HT-29 (cell line): Measurements from ENCODE around the gene EDA2R. TPM values are rescaled to one million over a fixed set of nuclear protein-coding genes. Genes with fewer than 3 reads are reported as not detected.

Experiments used
- DNase-seq: peaks from one replicate; pipeline ENCODE4 v3.0.0-alpha.2; 2015; ENCODE audit warnings: low spot score
- total RNA-seq: library from RNA; depleted of rRNA; stranded (reverse); fragments of >200 nt; shearing (Covaris generic); gene quantifications from 2 replicates; pipeline ENCODE4 v1.2.3, GENCODE V29; 2014; rRNA removed

The EDA2R gene, protein sequence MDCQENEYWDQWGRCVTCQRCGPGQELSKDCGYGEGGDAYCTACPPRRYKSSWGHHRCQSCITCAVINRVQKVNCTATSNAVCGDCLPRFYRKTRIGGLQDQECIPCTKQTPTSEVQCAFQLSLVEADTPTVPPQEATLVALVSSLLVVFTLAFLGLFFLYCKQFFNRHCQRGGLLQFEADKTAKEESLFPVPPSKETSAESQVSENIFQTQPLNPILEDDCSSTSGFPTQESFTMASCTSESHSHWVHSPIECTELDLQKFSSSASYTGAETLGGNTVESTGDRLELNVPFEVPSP
- 0.53 TPM in 1 of 2 replicates, not detected in the other for total RNA-seq

DNA sequence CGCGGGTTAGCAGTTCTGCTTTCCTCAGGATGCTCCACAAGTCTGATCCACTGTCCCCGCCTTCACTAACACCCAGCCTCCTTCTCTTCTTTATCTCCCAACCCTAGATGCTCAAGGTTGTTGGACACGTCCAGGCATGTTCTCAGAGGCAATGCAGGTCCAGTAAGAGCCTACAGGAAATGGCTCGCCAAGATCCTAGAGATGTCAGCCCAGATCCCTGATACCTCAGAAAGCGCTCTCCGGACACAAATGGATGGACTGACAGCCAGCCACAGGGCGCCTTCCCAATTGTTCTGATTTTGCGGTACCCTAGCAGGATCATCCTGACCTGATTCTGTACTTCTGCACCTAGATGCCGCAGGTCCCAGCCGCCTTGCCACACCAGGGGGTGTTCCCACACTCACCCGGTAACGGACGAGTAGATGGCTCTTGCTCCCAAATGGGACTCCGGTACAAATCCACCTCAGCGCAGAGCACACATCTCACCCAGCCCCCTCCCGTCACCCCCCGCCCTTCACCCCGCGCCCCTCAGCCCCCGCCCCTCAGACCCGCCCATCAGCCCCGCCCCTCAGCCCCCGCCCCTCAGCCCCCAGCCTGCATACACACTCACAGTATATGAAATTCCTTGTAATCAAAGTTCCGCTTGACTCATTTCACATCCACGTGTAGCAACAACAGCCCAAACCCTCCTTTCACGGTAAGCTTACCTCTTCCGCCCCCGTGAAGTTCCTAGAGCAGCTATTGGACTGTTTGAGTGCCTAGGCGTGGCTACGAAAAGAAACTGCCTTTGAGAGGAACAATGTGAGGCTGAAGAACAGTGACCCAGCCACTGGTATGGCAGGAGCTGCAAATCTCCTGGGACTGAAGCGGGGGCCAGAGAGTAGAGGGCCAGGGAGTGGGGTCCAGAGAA lies at the start of gene EDA2R:
Gene EDA2R (minus strand): TSS at position 488 of the 910 bp plus-strand sequence. CDS start 23,058 bp downstream, outside the sequence.
- DNase-seq, result no peak

DNA sequence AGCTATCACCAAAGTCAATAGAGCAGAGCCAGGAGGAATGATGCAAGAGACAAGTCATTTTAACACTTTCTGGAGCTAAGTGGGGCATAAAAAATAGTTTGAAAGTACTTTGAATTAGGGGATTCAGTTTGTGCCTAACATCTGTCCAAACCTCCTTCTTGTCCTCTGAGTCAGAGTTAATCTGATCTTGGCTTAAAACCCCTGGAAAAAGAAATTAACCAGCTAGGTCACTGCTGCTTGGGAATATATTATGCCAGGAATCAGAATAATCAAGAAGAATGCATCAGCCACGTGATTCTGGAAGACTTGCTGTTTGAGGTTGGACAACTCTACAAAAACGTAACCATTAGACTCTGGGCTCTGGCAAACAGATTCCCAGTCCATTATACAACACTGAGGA lies 45.3 kb upstream of the EDA2R start:
- no peak for DNase-seq

DNA sequence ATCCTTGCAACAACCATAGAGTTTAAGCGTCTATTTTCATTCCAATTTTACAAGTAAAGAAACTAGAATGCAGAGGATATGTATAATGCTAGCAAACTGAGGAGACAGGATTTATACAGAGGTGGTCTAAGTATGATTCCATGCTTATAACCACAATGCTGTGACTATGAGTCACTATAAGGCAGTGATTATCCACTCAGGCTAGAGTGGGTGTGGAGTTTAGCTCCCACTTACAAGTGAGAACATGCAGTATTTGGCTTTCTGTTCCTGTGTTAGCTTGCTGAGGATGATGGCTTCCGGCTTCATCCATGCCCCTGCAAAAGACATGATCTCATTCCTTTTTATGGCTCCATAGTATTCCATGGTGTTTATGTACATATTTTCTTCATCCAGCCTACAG lies 41.6 kb upstream of the EDA2R start:
- no peak for DNase-seq

DNA sequence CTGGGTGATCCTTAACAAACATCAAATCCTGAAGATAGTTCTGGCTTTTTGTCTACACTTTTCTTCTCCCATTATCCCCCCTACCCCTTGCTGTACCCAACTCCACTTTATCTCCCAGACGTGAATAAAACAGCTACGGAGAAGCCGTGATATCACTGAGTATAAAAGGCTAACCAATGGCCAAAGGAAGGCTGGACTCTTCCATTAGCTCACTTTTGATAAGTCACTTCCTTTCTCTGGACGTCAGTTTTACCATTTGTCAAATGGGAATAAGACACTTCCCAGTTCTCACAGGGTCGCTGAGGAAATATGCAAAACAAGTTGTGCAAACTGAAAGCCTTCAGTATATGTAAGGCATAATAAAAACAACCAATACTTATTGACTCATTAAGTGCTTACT lies 38.6 kb upstream of the EDA2R start:
- no peak for DNase-seq

DNA sequence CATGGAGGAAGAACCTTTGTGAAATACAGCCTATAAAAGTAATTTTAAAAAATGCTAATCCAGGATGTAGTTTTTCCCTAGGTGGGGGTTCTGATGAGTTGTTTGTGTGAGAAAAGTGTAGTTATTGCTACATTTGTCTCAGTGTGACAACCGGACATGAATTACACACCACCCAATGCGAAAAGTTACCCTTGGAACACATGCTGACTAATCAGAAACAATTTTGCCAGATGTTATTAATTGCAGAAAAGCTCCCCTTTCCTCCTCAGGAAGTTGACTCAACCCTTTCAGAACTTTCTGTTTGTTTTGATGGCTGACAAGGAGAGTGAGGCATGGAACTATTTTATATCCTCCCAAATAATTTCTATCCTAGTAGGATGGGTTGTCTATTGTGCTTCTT lies 38.1 kb upstream of the EDA2R start:
- DNase-seq, result no peak

DNA sequence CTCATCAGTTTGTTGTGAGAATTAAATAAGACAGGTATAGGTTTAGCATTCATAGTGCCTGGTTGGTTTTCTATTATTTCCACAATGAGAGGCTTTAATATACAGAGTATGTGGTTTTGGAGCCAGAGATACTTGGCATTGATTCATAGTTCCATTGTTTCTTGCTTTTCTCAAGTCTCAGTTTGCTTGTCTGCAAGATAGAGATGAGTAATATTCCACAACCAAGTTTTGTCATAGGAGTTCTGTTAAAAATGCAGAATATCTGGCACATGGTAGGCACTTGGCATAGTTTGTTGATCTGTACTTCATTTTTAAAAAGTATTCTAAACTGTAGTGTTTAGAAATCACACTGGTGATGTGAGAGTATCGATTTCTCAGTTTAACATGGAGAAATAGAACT lies 37.5 kb upstream of the EDA2R start:
- DNase-seq, result no peak

DNA sequence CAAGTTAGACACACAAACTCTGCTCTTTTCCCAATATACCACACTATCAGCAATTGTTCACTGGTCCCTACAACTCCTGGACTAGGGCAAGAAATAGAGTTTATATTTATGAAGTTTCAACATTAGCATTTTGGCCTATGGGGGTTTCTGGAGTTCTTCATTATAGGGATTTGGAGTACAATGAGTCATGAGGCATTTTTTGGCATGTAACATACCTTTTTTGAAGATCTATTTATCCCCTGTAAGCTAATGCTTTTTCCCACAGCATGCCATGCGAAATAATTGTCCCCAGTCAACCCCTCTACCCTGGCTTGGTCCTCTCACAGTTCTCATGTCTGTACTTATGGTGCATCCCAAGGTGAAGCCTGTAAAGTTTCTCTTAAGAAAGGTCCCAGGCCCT lies 36.7 kb upstream of the EDA2R start:
- no peak for DNase-seq

DNA sequence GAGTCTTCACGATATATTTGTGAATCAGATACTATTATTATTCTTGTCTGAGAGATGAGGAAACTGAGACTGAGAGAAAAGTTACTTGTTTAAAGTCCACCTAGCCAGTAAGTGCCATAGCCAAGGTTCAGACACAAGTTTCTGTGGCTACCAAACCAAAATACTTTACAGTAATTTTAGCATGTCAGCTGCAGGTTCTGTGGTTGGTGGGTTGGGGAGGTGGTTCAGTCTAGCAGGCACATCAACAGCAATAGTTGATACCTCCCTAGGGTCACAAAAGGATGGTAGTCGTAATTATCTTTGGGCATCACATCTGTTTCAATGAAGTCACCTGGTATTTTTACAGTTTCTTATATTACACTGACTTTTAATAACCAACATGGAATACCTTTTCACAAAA lies 35.6 kb upstream of the EDA2R start:
- no peak for DNase-seq

DNA sequence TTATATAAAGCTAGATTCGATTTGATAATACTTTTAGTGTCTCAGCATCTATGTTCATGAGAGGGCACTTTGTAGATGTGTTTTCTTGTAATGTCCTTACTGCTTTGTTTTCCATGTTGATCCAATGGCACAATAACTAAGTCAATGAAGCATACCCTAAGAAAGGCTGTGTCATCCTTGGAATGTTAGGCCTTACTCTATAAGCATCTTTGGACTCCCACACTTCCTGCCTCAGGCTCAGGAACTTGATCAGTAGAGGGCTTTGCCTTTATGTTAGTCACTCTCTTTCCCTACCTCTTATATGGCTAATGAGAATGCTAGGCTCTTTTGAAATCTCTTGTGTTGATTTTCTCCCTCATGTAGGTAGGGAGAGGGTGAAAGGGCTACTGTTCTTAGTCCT lies 33.2 kb upstream of the EDA2R start:
- DNase-seq, result no peak

DNA sequence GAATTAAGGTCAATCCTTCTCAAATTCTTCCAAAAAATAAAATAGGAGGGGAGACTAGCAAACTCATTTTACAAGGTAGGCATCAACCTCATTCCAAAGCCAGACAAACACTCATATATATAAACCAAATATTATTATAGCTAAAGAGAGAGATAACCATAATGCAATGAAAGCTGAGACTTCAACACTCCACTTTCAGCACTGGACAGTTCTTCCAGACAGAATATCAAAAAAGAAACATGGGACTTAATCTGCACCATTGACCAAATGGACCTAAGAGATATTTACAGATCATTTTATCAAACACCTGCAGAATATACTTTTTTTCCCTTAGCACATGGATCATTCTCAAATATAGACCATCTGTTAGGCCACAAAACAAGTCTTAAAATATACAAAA lies 15.5 kb upstream of the EDA2R start:
- DNase-seq, result no peak

DNA sequence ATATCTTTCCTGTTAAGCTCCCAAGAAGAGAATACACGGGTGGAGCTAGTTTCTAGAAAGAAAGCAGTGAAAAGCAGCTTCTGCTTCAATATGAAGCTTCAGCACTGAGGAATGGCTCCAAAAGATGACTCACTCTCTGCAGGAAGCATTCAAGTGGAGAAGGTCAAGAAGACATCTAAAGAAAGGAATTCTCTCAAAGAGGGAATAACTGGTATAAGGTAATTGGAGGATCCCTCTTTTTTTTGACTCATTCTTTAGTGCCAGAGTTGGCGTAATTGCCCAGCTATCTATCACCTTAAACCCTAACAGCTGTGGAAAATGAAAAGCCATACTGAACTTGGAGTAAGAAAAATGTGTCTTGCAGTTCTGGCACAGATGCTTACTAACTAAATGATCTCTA lies 3.5 kb downstream of the EDA2R start:
- no peak for DNase-seq

DNA sequence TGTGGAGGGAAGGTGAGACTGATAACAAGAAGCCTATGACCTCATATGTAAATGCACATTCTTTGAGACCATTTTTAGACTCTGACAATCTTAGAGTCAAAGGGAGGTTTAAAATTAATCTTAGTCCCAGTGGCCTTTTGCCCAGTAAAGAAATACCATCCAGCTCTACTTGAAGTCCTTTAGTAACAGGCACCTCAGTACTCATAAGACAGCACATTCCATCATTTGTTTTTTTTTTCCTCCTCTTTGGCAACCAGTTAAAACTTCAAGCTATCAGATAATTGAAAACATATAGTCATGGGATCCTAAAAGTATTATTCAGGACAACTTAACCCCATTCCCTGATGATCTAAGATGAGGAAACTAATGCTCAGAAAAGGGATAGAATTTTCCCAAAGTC lies 4.6 kb downstream of the EDA2R start:
- no peak for DNase-seq

DNA sequence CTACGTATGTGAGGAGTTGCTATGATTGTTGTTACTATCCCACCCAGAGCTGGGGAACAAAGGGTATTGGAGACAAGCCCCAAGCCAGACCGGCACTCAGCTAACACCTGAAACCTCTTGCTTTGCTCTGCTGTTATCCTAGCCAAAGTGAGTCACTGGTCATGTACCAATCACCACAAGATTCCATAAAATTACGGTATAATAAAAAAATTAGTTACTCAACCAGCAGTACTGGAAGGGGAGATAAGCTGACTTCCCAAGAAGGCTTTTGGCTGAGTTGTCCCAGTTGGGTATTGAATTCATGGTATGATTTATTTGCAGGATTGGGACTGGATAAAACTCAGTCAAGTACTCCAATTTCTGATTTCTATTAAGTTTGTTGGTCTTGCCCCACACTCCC lies 5.3 kb downstream of the EDA2R start:
- no peak for DNase-seq

DNA sequence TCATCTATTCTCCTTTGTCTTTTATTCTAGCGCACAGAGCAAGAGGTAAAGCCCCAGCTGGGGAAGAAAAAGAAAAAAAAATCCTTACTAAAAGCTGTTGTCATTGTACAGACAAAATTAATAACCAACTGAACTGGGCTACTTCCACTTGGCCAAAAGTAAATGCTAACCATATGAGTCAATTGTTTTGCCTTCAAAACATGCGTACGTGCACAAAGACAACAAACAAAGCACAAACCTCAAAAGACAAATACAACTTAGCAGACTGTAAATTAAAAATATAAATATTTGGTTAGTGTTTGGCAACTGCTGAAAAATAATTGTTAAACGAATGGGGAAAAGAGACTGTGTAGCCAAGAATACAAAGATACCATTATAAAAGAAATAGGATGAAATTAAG lies 5.9 kb downstream of the EDA2R start:
- DNase-seq, result no peak

DNA sequence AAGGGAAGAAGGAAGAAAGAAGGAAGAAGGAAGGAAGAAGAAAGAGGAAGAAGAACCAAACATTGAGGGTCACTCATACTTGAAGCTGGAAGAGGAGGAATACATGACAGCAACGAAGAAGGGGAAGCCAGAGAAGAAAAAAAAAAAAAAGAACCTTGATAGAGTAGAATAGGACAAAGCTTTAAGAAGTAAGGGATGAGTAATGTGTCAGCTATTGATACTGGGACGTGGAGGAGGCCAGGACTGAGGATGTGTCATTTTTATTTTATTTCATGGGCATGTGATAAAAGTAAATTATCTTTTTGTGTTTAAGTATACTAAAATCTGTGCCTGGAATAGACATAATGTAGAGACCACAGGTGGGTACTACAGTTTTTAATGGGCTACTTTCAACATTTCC lies 6.4 kb downstream of the EDA2R start:
- DNase-seq, result no peak

DNA sequence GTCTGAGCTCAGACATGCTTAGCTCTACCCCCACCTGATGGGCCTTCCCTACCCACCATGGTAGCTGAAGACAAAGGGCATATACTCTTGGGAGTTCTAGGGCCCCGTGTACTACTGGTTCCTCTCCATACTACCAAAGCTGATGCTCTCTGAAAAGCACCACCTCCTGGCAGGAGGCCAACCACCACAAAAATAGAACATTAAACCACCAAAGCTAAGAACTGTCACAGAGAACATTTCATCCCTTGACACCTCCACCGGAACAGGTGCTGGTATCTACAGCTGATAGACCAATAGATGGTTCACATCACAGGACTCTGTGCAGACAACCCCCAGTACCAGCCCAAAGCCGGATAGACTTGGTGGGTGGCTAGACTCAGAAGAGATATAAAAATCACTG lies 13.4 kb downstream of the EDA2R start:
- no peak for DNase-seq

DNA sequence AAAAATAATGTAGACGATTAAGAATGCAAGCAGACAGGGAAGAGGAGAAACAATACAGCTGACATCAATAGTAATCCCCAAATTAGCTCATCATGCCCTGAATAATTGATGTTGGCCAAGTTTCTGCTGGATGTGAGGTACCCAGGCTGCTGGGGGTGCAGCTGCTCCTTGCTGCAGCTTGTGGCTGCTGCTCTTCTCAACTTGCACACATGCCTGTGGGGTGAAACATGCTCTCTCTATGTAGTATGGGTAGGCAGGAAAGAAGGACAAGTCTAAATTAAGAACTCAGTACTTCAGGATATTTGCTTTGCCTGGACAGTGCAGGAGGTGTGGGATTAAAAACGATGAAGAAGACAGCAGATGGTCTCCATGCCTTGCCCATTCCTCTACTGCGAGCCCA lies 16.7 kb downstream of the EDA2R start:
- no peak for DNase-seq

DNA sequence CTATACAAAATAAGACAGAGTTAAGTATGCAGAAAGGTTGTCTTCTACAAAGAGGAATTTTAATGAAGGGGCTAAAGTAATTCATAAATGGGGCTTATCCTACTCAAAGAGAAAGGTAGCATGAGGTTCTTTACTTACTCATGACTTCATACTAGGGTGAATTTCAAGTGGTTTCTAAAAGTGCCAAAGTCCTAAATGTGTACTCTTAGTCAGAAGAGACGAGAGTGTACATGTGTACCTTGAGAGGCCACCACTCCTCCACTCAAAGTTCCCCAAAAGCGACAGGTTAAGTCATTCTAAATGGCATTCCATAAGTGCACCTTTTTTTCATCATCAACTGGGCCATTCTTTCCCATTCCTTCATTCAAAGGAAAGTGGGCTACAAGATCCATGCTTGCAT lies 21.9 kb downstream of the EDA2R start:
- no peak for DNase-seq

DNA sequence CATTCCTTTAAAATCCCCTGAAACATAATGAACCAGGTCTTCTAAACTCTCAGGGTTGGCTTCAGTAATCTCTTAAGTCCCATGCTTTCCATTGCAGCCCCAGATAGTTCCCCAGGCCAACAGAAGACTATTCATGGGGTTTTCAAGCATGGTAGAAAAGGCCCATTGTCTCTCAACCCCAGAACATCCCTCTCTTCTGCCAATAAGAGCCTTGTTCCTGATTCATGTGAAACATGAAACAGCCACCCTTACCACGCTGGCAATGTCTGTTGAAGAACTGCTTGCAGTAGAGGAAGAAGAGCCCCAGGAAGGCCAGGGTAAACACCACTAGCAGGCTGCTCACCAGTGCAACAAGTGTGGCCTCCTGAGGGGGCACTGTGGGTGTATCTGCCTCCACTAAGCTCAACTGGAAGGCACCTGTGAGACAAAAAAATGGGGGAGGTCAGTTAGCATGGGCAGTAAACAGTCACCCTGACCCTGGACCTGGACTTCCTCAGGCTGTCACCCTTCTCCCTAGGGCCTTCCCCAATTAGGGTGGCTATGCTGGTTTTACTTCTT lies 36.4 kb downstream of the EDA2R start:
- DNase-seq, result no peak

DNA sequence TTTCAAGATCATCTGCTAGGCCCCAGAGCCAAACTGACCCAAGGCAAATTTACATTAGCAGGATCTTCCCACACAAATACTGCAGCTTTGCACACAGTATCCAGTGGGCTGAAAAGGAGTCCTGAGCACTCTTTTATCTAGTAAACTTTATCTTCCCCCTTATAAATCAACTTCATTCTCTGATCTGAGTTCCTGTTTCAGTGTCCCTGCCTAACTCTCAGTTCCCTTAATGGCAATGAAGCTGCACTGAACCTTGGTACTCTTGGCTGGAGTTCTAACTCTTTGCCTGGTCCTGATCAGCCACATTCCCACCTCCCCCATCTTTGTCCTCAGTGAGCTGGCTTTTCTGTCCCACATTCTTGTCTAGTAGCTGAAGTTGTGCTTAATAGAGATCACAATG lies 37.4 kb downstream of the EDA2R start:
- DNase-seq, result no peak

DNA sequence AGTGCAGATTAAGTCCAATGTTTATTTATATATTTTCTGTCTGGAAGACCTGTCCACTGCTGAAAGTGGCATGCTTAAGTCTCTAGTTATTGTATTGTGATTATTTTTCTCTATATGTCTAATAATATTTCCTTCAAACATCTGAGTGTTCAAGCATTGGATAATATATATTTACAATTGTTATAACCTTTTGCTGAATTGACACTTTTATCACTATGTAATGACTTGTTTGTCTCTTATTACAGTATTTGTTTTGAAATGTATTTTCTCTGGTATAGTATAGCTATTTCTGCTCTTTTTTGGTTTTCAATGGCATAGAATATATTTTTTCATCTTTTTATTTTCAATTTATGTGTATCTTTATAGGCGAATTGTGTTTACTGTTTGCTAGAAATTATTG lies 59.7 kb downstream of the EDA2R start:
- no peak for DNase-seq

DNA sequence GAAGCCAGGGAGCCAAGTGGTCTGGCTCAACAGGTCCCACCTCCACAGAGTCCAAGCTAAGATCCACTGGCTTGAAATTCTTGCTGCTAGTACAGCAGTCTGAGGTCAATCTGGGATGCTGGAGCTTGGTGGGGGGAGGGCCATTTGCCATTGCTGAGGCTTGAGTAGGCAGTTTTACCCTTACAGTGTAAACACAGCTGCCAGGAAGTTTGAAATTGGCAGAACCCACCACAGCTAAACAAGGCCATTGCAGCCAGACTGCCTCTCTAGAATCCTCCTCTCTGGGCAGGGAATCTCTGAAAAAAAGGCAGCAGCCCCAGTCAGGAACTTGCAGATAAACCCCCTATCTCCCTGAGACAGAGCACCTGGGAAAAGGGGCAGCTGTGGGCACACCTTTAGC lies 84.9 kb downstream of the EDA2R start:
- DNase-seq, result no peak
